ENCODE measurements around the gene C19orf33.
"Not testable (repeated sequence)": the region's sequence is repeated elsewhere in the genome, so short reads cannot be mapped to it uniquely, and the experiment has no call there.

Gene C19orf33

DNA sequence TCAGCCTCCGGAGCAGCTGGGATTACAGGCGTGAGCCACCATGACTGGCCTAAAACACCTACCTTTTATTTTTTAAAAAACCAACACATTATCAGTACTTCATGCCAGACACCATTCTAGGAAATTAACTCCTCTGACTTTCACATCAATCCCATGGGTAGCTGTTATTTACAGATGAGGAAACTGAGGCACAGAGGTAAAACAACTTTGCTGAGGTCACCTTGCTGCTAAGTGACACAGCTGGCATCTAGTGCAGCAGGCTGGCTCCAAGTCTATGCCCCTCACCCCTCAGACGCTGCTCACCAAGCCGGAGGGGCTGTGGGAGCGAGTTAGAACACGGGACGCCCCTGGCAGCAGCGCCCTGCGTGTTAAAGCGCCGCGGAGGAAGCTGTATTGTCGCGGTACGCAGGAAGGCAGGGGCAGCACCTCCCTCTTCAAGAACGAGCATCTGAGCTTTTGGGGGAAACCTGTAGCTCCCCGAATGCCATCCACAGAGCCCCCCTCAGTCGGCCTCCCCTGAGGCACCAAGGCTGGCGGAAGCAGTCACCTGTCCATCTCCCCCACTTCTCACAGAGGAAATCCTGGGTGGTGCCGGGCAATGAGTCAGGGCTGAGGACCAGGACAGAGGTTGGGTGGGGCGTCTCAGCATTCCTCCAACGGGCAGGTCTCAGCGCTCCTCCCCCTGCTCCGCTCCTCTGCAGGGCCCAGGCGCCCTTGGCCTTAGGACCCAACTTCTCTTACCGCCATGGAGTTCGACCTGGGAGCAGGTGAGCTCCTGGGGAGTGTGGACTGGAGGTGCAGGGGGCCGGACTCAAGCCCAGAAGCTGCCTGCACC lies at the start of gene C19orf33:
C19orf33 (plus strand) TSS at position 735 of the 835 bp plus-strand sequence; CDS start at position 746, 11 bp downstream.
- peaks cover 21% of the 10 kb centered on the region for H3K4me1 ChIP-seq (ENCODE audit: control insufficient read depth, insufficient read depth, low read length)
- no peaks in the 10 kb centered on the region for H3K9me3 ChIP-seq (ENCODE audit: control insufficient read depth, low read length)
- peak within 1 kb of the TSS; percentile 77 for H3K4me3 ChIP-seq (ENCODE audit: low read length)
- no peaks in the 10 kb centered on the region for H3K27me3 ChIP-seq (ENCODE audit: control insufficient read depth, insufficient read depth, low read length)
- H3K36me3 ChIP-seq (ENCODE audit: control insufficient read depth, insufficient read depth, low read length) = no peaks in the 10 kb centered on the region
- H3K9ac ChIP-seq (ENCODE audit: low read length) = peak within 1 kb of the TSS; percentile 96

DNA sequence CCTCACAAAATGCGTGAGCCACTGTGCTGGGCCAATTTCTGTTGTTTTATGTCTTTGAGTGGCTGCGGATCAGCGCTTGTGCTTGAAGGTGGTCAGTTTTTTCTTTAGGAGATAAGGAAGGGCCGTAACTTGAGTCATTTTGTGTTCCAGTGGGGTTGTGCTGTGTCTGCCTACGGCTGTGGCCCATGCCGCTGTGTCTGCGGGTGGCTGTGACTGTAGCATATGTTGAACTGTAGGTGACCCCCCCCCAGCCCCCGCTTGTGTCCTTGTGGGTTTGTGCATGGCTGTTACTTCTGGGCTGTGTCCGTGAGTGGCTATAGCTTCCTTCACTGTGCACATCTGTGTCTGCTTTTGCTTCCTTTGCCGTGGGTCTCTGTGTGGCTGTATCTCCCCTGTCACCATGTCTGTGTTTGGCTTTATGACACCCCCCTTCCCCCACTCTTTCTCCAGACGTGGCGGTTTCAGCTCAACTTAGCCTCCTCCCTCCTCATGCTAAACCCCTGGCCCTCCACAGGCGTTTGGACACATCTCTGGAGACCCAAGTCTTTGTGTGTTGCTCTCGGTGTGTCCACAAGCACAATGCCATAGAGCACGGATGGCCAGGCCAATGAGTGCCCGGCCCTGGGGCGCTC lies 48.6 kb upstream of the C19orf33 start:
- Histone ChIP-seq H3K9me3 (ENCODE audit: control insufficient read depth, low read length) (no peaks in the 10 kb centered on the region), H3K4me3 (ENCODE audit: low read length) (no peak overlapping the region), H3K9ac (ENCODE audit: low read length) (no peak overlapping the region), H3K27me3 (ENCODE audit: control insufficient read depth, insufficient read depth, low read length) (peaks cover 19% of the 10 kb centered on the region), H3K36me3 (ENCODE audit: control insufficient read depth, insufficient read depth, low read length) (no peaks in the 10 kb centered on the region), H3K4me1 (ENCODE audit: control insufficient read depth, insufficient read depth, low read length) (peaks cover 14% of the 10 kb centered on the region)

DNA sequence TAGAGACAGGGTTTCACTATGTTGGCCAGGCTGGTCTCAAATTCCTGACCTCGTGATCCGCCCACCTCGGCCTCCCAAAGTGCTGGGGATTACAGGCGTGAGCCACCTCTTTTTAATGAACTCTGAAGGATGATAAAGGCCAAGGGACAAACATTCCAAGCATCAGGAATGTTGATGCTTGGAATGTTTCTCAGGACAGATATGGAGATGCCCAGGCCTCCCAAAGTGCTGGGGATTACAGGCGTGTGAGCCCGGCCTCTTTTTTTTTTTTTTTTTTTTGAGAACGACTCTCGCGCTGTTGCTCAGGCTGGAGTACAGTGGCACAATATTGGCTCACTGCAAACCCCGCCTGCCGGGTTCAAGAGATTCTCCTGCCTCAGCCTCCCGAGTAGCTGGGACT lies 42.1 kb upstream of the C19orf33 start:
- not testable (repeated sequence) for H3K4me3 ChIP-seq (ENCODE audit: low read length); H3K9ac ChIP-seq (ENCODE audit: low read length); H3K27me3 ChIP-seq (ENCODE audit: control insufficient read depth, insufficient read depth, low read length); H3K9me3 ChIP-seq (ENCODE audit: control insufficient read depth, low read length); H3K36me3 ChIP-seq (ENCODE audit: control insufficient read depth, insufficient read depth, low read length)
- peaks cover 21% of the 10 kb centered on the region for H3K4me1 ChIP-seq (ENCODE audit: control insufficient read depth, insufficient read depth, low read length)

DNA sequence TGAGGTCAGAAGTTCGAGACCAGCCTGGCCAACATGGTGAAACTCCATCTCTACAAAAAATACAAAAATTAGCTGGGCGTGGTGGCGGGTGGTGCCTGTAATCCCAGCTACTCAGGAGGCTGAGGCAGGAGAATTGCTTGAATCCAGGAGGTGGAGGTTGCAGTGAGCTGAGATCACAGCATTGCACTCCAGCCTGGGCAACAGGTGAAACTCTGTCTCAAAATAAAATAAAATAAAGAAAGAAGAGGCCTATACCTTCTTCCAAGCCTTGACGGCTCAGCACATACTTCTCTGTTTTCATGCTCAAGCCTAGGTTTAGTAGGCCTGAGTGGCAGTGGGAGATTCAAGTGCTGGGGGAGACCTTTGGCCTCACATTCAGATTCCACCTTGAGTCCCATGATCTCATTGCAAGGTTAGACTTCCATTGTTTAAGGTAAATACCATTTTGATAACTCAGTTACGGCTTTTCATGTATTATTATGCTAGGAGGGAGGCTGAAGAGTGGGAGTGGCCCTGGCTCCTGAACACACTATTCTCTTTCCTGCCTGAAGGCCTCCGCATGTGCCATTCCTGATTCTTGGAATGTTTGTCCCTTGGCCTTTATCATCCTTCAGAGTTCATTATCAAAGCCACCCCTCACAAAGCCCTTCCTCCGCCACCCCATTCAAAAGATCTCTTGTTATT lies 41.3 kb upstream of the C19orf33 start:
- Histone ChIP-seq H3K9ac (ENCODE audit: low read length) (no peak overlapping the region), H3K4me1 (ENCODE audit: control insufficient read depth, insufficient read depth, low read length) (peaks cover 29% of the 10 kb centered on the region), H3K4me3 (ENCODE audit: low read length) (no peak overlapping the region), H3K9me3 (ENCODE audit: control insufficient read depth, low read length) (no peaks in the 10 kb centered on the region), H3K27me3 (ENCODE audit: control insufficient read depth, insufficient read depth, low read length) (no peaks in the 10 kb centered on the region), H3K36me3 (ENCODE audit: control insufficient read depth, insufficient read depth, low read length) (no peaks in the 10 kb centered on the region)

DNA sequence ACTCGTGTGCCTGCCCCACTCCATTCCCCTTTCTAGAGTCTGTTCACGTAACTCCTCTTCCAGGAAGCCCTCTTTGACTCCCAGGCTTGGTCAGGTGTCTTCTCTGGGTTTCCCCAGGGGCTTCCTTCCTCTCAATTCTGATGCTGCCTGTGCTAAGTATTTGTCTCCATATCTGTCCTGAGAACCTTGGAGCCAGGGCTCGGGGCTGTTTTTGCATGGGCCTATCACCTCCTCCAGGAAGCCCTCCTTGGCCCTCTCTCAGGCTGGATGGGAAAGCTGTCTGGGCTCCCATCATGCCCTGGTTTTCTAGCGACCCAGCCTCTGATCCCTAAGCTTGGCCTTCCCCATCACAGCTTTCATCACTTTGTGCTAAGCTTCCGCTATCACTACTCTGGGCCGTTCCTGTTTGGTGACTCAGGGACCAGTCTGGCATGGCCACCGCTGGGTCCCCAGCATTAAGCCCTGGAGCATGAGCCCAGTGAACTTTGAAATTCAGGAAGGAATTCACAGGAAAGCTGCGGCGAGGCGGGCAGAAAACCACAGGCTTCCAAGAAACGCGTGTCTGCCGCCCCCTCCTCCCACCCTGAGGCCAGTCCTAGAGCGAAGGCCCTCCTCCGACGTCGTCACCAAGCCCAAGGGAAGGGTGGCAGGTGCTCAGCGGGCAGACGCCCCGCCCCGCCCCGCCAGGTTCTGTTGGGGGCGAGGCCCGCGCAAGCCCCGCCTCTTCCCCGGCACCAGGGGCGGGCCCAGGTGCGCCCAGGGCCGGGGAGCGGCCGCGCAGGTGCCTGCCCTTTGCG lies 40.2 kb upstream of the C19orf33 start:
- H3K9me3 ChIP-seq (ENCODE audit: control insufficient read depth, low read length) = no peaks in the 10 kb centered on the region
- H3K4me3 ChIP-seq (ENCODE audit: low read length) = no peak overlapping the region
- no peaks in the 10 kb centered on the region for H3K27me3 ChIP-seq (ENCODE audit: control insufficient read depth, insufficient read depth, low read length)
- no peaks in the 10 kb centered on the region for H3K36me3 ChIP-seq (ENCODE audit: control insufficient read depth, insufficient read depth, low read length)
- peaks cover 41% of the 10 kb centered on the region for H3K4me1 ChIP-seq (ENCODE audit: control insufficient read depth, insufficient read depth, low read length)
- peak overlapping the region; percentile 44 for H3K9ac ChIP-seq (ENCODE audit: low read length)

DNA sequence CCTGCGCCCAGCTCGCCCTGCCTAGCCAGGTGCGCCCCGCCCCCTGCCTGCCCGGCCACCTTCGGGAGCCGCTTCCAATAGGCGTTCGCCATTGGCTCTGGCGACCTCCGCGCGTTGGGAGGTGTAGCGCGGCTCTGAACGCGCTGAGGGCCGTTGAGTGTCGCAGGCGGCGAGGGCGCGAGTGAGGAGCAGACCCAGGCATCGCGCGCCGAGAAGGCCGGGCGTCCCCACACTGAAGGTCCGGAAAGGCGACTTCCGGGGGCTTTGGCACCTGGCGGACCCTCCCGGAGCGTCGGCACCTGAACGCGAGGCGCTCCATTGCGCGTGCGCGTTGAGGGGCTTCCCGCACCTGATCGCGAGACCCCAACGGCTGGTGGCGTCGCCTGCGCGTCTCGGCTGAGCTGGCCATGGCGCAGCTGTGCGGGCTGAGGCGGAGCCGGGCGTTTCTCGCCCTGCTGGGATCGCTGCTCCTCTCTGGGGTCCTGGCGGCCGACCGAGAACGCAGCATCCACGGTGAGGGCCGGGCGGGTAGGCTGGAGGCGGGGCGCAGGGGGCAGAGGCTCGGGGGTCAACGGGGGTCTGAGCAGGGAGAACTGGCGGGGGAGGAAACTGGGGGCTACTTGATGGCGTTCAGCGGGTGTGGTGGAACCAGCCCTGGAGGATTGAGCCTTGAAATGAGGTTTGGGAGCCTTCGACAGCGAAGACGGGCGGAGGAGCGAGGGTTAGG lies 39.4 kb upstream of the C19orf33 start, which contains the start of gene SPINT2:
SPINT2 (plus strand) TSS at position 88 of the 727 bp plus-strand sequence; CDS start at position 408, 320 bp downstream.
- Histone ChIP-seq H3K36me3 (ENCODE audit: control insufficient read depth, insufficient read depth, low read length) (no peaks in the 10 kb centered on the region), H3K9ac (ENCODE audit: low read length) (peak within 1 kb of the TSS; percentile 89), H3K9me3 (ENCODE audit: control insufficient read depth, low read length) (no peaks in the 10 kb centered on the region), H3K4me1 (ENCODE audit: control insufficient read depth, insufficient read depth, low read length) (peaks cover 42% of the 10 kb centered on the region), H3K4me3 (ENCODE audit: low read length) (peak within 1 kb of the TSS; percentile 70), H3K27me3 (ENCODE audit: control insufficient read depth, insufficient read depth, low read length) (no peaks in the 10 kb centered on the region)

DNA sequence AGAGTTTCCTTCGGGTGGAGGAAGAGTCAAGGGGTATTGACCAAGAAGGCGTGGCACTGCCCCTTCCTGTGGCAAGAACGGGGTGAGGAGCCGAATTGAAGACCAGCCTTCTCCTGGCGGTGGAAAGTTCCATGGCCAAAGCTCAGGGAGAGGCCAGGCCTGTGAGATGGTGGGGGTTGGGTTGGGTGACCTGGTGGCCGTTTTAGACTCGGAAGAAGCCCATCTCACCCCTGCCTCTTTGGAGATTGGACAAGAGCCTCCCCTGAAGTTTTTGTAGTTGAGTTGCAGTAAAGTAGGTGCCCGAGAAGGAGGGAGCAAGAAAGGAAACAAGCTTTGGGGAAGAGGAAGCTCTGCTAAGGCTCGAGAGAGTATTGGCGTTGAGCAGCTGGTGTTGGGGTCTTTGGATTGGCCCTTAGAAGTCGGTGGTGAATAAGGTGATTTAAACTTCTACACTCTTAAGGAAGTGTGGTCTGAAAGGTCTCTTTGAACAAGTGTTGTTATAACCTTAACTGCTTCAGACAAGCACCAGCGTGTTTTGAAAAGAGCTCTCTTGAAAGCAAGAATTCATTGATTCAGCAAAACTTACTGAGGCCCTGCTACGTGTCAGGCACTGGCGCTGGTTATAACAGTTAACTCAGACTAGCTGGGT lies 38.7 kb upstream of the C19orf33 start:
- Histone ChIP-seq H3K27me3 (ENCODE audit: control insufficient read depth, insufficient read depth, low read length) (no peaks in the 10 kb centered on the region), H3K4me1 (ENCODE audit: control insufficient read depth, insufficient read depth, low read length) (peaks cover 48% of the 10 kb centered on the region), H3K9me3 (ENCODE audit: control insufficient read depth, low read length) (no peaks in the 10 kb centered on the region), H3K4me3 (ENCODE audit: low read length) (peak overlapping the region; percentile 70), H3K9ac (ENCODE audit: low read length) (peak overlapping the region; percentile 89), H3K36me3 (ENCODE audit: control insufficient read depth, insufficient read depth, low read length) (no peaks in the 10 kb centered on the region)

DNA sequence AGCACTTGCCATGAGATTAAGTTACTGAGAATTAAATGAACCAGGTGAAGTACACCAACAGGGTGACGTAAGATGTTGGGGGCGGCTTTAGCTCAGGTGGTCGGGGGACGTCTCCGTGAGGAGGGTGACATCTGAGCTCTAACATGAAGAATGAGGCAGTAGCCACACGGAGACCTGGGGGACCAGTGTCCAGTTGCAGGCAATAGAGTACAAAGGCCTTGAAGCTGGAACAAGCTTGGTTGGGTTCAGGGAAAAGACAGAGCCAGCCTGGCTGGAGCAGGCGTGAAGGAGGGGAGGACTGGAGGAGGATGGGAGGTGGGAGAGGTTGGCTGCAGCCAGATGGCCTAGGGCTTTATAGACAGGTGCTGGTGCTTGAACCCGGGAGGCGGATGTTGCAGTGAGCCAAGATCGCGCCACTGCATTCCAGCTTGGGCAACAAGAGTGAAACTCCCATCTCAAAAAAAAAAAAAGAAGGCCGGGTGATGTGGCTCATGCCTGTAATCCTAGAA lies 38.1 kb upstream of the C19orf33 start:
- Histone ChIP-seq H3K4me1 (ENCODE audit: control insufficient read depth, insufficient read depth, low read length) (peaks cover 55% of the 10 kb centered on the region), H3K9ac (ENCODE audit: low read length) (peak overlapping the region; percentile 89), H3K4me3 (ENCODE audit: low read length) (peak overlapping the region; percentile 70), H3K9me3 (ENCODE audit: control insufficient read depth, low read length) (no peaks in the 10 kb centered on the region), H3K36me3 (ENCODE audit: control insufficient read depth, insufficient read depth, low read length) (no peaks in the 10 kb centered on the region), H3K27me3 (ENCODE audit: control insufficient read depth, insufficient read depth, low read length) (no peaks in the 10 kb centered on the region)

DNA sequence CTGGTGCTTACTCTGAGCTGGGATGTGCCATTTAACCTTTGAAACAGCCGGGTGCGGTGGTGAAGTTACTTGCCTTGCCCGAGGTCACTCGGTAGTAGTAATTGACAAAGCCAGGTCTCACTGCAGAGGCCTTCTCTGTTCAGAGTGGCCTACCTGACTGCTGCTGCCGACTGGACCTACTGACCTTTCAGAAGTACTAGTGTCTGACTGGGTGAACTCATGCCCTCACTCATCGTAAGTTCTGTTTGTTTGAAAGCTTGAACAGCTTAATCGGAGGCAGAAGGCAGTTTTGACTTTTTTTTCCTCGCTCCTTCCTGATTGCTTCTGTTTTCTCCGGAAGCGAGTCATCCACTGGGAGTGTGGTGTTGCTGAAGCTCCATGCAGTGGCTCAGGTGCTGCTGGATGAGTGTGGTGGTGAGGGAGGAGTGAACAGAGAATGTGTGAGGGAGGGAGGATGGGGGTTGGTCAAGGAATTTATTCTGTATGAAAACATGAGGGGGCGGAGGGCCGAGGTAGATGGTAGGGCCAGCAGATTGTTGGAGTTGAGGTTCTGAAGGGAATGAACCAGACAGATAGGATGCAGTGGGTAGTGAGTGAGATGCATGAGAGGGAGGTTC lies 37.0 kb upstream of the C19orf33 start:
- peaks cover 58% of the 10 kb centered on the region for H3K4me1 ChIP-seq (ENCODE audit: control insufficient read depth, insufficient read depth, low read length)
- no peaks in the 10 kb centered on the region for H3K36me3 ChIP-seq (ENCODE audit: control insufficient read depth, insufficient read depth, low read length)
- no peak overlapping the region for H3K4me3 ChIP-seq (ENCODE audit: low read length)
- H3K9ac ChIP-seq (ENCODE audit: low read length) = peak overlapping the region; percentile 51
- H3K9me3 ChIP-seq (ENCODE audit: control insufficient read depth, low read length) = no peaks in the 10 kb centered on the region
- no peaks in the 10 kb centered on the region for H3K27me3 ChIP-seq (ENCODE audit: control insufficient read depth, insufficient read depth, low read length)

DNA sequence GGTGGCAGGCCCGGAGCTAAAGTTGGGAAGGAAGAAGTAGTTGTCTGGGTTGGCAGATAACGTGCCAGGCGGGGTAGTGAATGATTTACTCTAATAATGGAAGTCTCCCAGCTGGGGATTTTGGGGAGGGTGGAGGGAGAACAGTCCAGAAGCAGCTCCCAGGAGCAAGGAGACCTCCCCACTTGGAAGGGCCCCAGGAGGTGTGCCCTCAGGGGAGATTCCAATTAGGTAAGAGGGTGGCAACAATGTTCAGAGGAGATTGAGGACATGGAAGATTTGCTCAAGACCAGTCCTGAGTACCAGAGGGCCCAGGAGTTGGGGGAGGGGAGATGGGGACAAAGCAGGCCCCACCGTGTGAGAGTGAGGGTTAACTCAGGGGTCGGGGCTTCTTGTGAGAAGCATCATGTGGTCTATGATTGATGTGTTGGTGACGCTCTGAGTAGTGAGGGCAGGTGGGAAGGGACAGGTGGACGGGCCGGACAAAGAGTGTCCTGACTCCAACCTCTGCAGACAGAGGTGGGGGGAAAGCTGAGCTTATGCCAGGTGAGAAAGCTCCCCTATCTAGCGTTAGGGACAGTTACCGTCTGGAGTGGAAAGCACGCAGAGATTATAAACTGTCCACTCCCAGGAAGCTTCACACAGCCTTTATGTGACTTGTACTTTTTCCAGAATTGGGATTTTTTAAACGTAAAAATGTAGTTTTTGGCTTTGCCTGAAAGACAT lies 36.1 kb upstream of the C19orf33 start:
- H3K4me1 ChIP-seq (ENCODE audit: control insufficient read depth, insufficient read depth, low read length) = peaks cover 64% of the 10 kb centered on the region
- peak overlapping the region; percentile 51 for H3K9ac ChIP-seq (ENCODE audit: low read length)
- H3K27me3 ChIP-seq (ENCODE audit: control insufficient read depth, insufficient read depth, low read length) = no peaks in the 10 kb centered on the region
- no peaks in the 10 kb centered on the region for H3K36me3 ChIP-seq (ENCODE audit: control insufficient read depth, insufficient read depth, low read length)
- no peaks in the 10 kb centered on the region for H3K9me3 ChIP-seq (ENCODE audit: control insufficient read depth, low read length)
- no peak overlapping the region for H3K4me3 ChIP-seq (ENCODE audit: low read length)

Measured in mucosa of stomach (tissue), 1 donor.